Testis (tissue), 3 donors: ENCODE data around the gene TEX54. TPM values are rescaled to one million over a fixed set of nuclear protein-coding genes. Genes with fewer than 3 reads are reported as not detected.
"Not testable (repeated sequence)": the region's sequence is repeated elsewhere in the genome, so short reads cannot be mapped to it uniquely, and the experiment has no call there.

Experiments
- DNase-seq: peaks from one replicate; pipeline ENCODE4 v3.0.0-alpha.2; 2019
- H3K27ac ChIP-seq, 2 donors: fragments of 200-600 bp; sonication (generic); one replicate each; pipeline ENCODE4 v1.5.1; 2019
- H3K27me3 ChIP-seq: fragments of 200-600 bp; sonication (generic); one replicate; pipeline ENCODE4 v1.5.1; 2019
- H3K36me3 ChIP-seq: fragments of 200-600 bp; sonication (generic); one replicate; pipeline ENCODE4 v1.5.1; 2017; ENCODE audit warnings: low read depth; ENCODE audit errors: missing control alignments
- H3K4me1 ChIP-seq: fragments of 200-600 bp; sonication (generic); one replicate; pipeline ENCODE4 v1.5.1; 2019
- H3K4me3 ChIP-seq, 2 donors: fragments of 200-600 bp; sonication (generic); one replicate each; pipeline ENCODE4 v1.5.1; 2017 to 2019
- H3K9me3 ChIP-seq: fragments of 200-600 bp; sonication (generic); one replicate; pipeline ENCODE4 v1.5.1; 2017
- POLR2A ChIP-seq: fragments of 450-650 bp; IDR thresholded peaks from one replicate; pipeline ENCODE4 v1.6.1; 2017; ENCODE audit warnings: antibody characterized with exemption, mild to moderate bottlenecking, moderate library complexity
- WGBS, 2 donors: methylation state at CpG; one replicate each; pipeline ENCODE4 v1.1.5; 2018; 5-methylcytosine and 5-hydroxymethylcytosine counted together
- intact Hi-C: fragments of 100-400 bp; cut with DNase I; formaldehyde crosslinking; loops from one replicate; pipeline ENCODE4 v1.15.1; 2023; ENCODE audit warnings: low total_unique reads
- polyA plus RNA-seq: library from polyadenylated mRNA; stranded (reverse); fragments of 350-450 nt; fragmentation: Illumina TruSeq; extraction: RNeasy Lipid Tissue Mini Kit (QIAGEN cat#74804); gene quantifications from one replicate; pipeline ENCODE4 v1.2.3, GENCODE V29; 2014; ENCODE audit warnings: low read depth, low replicate concordance; ENCODE audit not compliant: insufficient read depth
- total RNA-seq, 2 donors: library from RNA; depleted of rRNA; stranded (reverse); fragments of >200 nt; gene quantifications; one replicate each; pipeline ENCODE4 v1.2.3, GENCODE V29; 2016
- TF ChIP-seq, protein P1 (sequence below), 3 experiments: fragments of 450-650 bp in 2 of 3; fragments of 200-600 bp in 1 of 3; sonication (generic) in 1 of 3; IDR thresholded peaks; one replicate each; pipeline ENCODE4 v1.5.1; 2016 to 2019; ENCODE audit warnings: antibody characterized with exemption in 3 of 3, mild to moderate bottlenecking in 2 of 3, moderate library complexity in 1 of 3

TEX54 gene
- total and polyA plus RNA-seq, 3 donors from 2014 or later: 18.4 to 40.7 (median 38.1) TPM

DNA sequence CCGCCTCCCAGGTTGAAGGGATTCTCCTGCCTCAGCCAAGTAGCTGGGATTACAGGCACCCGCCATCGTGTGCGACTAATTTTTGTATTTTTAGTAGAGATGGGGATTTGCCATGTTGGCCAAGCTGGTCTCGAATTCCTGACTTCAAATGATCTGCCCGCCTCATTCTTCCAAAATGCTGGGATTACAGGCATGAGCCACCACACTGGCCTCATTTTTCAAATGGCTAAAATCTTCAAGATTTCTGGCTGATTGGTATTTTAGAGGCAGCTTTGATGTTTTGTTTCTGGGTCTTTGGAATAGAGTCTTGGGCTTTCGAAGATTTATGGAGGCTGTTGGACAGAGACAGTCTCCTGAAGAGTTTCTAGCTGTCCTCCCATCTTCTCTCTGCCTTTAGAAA, 42.2 kb upstream of the TEX54 start:
- no peak for DNase-seq
- Histone ChIP-seq H3K27me3 (no peaks in the 10 kb centered on the region), H3K27ac (no peak overlapping the region), H3K4me3 (no peak overlapping the region), H3K4me1 (peaks cover 10% of the 10 kb centered on the region), H3K9me3 (no peaks in the 10 kb centered on the region), H3K36me3 (no peaks in the 10 kb centered on the region)
- intact Hi-C loops: no loop called here
- 91 to 98% methylated on average over 7 of the region's 7 CpGs for WGBS, 2 donors
- TF ChIP-seq, protein P1, sequence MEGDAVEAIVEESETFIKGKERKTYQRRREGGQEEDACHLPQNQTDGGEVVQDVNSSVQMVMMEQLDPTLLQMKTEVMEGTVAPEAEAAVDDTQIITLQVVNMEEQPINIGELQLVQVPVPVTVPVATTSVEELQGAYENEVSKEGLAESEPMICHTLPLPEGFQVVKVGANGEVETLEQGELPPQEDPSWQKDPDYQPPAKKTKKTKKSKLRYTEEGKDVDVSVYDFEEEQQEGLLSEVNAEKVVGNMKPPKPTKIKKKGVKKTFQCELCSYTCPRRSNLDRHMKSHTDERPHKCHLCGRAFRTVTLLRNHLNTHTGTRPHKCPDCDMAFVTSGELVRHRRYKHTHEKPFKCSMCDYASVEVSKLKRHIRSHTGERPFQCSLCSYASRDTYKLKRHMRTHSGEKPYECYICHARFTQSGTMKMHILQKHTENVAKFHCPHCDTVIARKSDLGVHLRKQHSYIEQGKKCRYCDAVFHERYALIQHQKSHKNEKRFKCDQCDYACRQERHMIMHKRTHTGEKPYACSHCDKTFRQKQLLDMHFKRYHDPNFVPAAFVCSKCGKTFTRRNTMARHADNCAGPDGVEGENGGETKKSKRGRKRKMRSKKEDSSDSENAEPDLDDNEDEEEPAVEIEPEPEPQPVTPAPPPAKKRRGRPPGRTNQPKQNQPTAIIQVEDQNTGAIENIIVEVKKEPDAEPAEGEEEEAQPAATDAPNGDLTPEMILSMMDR (IDR thresholded peaks at IDR 0.05): no peak
- no peak for TF ChIP-seq POLR2A

DNA sequence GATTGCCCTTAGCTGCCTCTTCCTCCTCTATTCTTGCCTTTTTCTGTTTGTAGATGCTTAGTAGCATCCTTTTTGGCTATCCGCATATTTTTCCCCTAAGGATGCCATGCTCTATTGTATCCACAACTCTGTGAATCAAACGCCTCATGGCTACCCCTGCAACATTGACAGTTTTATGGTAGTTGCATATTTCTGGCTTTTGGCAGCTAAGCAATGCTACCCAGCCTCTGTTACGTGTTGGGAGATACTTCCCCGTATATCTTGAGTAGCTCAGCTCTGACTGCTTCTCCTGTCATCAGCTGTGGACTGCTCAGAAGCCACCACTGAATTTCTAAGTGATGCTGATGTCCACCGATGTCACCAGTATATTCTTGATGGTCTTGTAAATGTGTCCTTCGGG, 33.0 kb upstream of the TEX54 start:
- no peak for DNase-seq
- WGBS, 2 donors: 78 to 81% methylated on average over 6 of the region's 6 CpGs
- intact Hi-C loops: no loop called here

DNA sequence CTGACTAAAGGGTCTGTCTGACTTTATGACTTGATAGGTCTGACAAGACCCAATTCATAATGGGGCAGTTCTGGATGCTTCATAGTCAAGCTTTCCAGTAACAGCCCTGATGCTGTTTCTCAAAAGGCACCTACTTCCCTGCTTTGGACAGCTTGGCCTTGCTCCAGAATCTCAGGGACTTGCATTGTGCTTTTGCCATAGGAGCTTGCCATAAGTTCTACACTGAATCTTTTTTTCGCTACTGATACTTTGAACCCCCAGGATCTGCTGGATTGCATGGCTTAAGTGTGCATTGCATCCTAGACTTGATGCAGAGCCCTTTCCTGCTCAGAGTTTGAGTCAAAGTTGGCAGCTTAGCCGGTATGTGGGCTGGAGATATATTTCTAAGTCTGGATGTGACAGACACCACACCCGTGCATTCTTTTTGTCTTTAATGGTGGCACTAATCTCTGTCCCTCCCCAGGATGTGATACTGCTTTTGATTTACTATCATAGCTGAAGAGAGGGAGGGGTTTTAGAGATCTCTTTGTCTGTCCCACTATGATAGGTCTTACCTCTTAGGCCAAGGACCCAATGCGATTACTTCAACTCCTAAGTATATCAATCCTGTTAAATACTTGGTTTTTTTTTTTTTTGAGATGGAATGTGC, 31.2 kb upstream of the TEX54 start:
- TF ChIP-seq, protein P1 (IDR thresholded peaks at IDR 0.05): no peak
- DNase-seq: no peak
- Histone ChIP-seq H3K9me3 (no peaks in the 10 kb centered on the region), H3K4me3 (no peak overlapping the region), H3K27me3 (no peaks in the 10 kb centered on the region), H3K4me1 (peaks cover 10% of the 10 kb centered on the region), H3K36me3 (no peaks in the 10 kb centered on the region), H3K27ac (no peak overlapping the region)
- 60 to 65% methylated on average over 4 of the region's 4 CpGs for WGBS, 2 donors
- intact Hi-C loops: no loop called here

More for the DNA sequence above, 33.0 kb upstream of the TEX54 start:
- Histone ChIP-seq H3K27ac (no peak overlapping the region), H3K4me3 (no peak overlapping the region), H3K36me3 (no peaks in the 10 kb centered on the region), H3K4me1 (peaks cover 6% of the 10 kb centered on the region), H3K9me3 (no peaks in the 10 kb centered on the region), H3K27me3 (no peaks in the 10 kb centered on the region)
- TF ChIP-seq, protein P1 (IDR thresholded peaks at IDR 0.05): no peak
- no peak for TF ChIP-seq POLR2A

DNA sequence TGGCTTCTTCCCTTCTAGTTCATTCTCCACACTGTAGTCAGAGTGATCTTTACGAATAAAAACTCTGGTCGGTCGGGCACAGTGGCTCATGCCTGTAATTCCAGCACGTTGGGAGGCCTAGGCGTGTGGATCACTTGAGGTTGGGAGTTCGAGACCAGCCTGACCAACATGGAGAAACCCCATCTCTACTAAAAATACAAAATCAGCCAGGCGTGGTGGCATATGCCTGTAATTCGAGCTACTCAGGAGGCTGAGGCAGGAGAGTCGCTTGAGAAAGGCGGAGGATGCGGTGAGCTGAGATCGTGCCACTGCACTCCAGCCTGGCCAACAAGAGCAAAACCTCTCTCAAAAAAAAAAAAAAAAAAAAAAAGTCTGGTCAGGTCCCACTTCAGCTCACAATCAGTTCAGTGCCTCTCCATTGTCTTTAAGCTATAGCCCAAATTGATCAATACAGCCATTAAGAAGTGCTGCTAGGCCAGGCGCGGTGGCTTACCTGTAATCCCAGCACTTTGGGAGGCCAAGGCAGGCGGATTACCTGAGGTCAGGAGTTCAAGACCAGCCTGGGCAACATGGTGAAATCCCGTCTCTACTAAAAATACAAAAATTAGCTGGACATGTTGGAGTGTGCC, 29.0 kb upstream of the TEX54 start:
- H3K27me3 ChIP-seq, H3K4me3 ChIP-seq, H3K36me3 ChIP-seq, H3K9me3 ChIP-seq, DNase-seq, H3K27ac ChIP-seq, intact Hi-C loops: not testable (repeated sequence)
- peaks cover 15% of the 10 kb centered on the region for H3K4me1 ChIP-seq
- 93 to 94% methylated on average over 11 to 16 of the region's 16 CpGs for WGBS, 2 donors

DNA sequence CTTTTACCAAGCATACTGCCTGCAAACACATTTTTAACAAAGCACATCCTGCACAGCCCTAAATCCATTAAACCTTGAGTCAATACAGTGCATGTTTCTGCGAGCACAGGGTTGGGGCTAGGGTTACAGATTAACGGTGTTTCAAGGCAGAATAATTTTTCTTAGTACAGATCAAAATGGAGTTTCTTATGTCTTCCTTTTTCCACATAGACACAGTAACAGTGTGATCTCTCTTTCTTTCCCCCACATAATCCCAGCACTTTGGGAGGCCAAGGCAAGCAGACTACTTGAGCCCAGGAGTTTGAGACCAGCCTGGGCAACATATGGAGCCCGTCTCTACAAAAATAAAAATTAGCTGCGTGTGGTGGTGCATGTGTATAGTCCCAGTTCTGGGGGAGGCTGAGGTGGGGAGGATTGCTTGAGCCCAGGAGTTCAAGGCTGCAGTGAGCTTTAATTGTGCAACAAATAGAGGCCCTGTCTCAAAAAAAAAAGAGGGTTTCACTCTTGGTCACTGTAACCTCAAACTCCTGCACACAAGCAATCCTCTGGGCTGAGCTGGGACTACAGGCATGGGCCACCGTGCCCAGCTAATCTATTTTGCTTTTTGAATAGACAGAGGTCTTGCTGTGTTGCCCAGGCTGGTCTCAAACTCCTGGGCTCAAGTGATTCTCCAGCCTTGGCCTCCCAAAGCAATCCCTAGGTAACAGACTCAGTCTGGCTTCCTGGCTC, 28.4 kb upstream of the TEX54 start:
- H3K9me3 ChIP-seq: no peaks in the 10 kb centered on the region
- intact Hi-C loops: no loop called here
- no peak overlapping the region for H3K4me3 ChIP-seq
- TF ChIP-seq POLR2A: no peak
- TF ChIP-seq, protein P1 (IDR thresholded peaks at IDR 0.05): no peak
- no peaks in the 10 kb centered on the region for H3K36me3 ChIP-seq
- no peak overlapping the region for H3K27ac ChIP-seq
- no peaks in the 10 kb centered on the region for H3K27me3 ChIP-seq
- peaks cover 20% of the 10 kb centered on the region for H3K4me1 ChIP-seq
- no peak for DNase-seq
- 58 to 69% methylated on average over 5 of the region's 5 CpGs for WGBS, 2 donors

DNA sequence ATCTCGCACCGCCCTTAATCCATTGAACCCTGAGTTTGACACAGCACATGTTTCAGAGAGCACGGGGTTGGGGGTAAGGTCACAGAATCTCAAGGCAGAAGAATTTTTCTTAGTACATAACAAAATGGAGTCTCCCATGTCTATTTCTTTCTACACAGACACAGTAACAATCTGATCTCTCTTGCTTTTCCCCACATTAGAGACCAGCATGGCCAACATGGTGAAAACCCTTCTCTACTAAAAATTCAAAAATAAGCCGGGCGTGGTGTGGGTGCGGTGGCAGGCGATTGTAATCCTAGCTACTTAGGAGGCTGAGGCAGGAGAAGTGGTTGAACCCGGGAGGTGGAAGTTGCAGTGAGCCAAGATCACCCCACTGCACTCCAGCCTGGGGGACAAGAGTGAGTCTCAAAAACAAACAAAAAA, 26.7 kb upstream of the TEX54 start:
- H3K27ac ChIP-seq, H3K4me3 ChIP-seq, DNase-seq, H3K27me3 ChIP-seq, H3K9me3 ChIP-seq, H3K36me3 ChIP-seq: not testable (repeated sequence)
- peaks cover 28% of the 10 kb centered on the region for H3K4me1 ChIP-seq
- WGBS, 2 donors: 92 to 96% methylated on average over 8 of the region's 8 CpGs
- intact Hi-C loops: loop anchor here (10.0 kb wide), 1 partner anchor 74 kb away; the partner anchor contains the start of gene TMEM179B
